NCI-H2196 treated with DMSO at 0.1 percent for 48 hours (cell line): ENCODE data around the gene CLTB.

ENCODE experiments used
- DNase-seq: peaks from one replicate; lab custom pipeline; 2025; ENCODE audit not compliant: unreplicated experiment; lab: John Stamatoyannopoulos, UW

CLTB gene

GRCh38 chr5:176405656-176406435 is 10.5 kb downstream of the CLTB start:
- DNase-seq, result no peak

GRCh38 chr5:176401281-176402205 is 14.8 kb downstream of the CLTB start:
- no peak for DNase-seq

DNA sequence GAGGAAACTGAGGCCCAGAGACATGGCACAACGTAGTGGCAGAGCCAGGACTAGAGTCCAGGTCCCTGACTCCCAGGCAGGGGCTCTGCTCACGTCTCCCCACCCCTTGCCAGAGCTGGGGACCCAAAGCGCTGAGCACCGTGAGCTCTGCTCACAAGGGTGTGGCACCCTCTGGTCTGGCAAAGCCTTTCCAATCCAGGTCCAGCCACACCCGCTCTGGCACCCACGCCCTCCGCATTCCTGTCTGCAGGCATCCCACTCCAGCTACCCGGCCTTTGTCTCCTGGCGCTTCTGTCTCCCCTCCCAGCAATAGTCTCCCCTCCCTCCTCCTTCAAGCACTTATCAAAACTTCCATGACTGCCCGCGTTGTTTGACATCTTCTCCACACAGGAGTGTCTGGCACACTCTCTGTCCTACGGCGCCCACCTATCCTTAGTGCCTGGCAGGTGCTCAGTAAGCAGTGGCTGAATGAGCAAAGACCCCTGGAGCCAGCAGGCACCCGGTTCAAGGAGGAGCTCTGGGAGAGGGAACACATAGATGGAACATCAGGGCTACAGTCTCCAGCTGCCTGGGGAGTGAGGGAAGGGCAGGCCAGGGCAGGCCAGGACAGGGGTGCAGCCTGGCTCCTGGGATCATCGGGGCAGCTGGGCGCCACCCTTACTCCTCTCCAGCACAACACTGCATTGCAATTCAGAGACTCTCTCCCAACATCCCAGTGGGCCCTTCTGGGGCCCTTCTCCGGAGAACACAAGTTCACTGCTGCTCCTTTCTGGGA is 15.8 kb downstream of the CLTB start:
- DNase-seq, result no peak

DNA sequence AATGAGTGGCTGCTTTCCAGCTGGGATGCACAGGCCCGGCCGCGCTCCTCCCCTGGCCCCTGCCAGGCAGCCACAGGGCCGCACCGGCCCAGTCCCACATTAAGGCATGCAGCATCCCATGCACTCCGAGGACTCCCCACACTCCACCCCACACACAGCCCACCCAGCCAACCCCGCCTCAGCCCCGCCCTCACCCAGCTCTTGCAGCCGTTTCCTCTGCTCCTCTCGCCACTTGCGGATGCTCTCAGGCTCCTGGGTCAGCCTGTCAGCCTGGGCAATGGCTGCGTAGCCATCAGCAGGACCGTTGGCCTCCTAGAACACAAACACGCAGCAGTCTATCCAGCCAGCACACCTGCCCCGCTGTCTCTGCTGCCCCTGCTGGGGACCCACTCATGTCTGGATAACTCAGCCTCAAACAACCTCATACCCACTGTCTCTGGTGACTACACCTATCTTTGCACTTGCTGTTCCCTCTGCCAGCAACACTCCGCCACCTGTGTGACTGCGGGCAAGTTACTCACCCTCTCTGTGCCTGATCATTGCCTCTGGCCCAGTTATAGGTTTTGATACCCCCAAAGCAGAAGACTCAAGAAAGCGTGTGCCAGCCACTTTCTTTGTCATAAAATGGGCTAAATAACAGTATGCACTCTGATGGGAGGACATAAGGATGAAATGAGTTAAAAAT is 18.5 kb downstream of the CLTB start:
- DNase-seq, result no peak

- no peak for DNase-seq
These were observed 20.0 kb downstream of the CLTB start for GRCh38 chr5:176396330-176396729.

DNA sequence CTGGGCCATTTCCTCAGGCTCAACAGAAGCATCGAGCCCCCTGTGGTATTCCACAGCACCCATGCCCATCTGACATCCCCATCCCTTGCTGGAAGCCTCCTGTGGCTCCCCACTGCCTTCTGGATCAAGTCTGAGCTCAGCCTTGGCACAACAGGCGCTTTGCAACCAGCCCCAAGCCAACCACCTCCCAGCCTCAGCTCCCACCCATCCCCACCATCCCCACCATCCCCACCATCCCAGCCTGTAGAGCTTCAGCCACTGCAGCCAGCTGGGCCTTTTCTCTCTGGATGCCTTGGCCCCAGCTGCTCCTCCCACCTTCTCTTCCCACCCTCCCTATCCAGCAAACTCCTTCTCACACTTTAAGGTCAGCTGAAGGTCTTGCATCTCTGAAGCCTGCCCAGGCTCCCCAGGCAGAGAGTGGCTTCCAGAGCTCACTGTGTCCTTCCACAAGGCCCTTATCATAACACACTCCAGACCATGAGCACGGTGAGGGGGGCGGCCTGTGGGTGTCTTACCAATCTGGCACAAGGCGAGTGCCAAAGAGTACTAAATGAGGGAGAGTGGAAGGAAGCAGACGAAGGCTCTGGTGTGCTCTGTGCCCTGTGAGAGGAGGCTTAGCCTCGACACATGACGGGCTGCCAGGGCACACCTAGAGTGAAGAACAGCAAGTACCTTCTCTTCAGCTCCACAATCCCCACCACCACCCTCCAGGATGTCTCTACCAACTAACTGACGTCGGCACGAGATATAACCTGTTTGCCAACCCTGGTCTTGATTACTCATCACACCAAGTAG is 21.3 kb downstream of the CLTB start:
- DNase-seq, result no peak

DNA sequence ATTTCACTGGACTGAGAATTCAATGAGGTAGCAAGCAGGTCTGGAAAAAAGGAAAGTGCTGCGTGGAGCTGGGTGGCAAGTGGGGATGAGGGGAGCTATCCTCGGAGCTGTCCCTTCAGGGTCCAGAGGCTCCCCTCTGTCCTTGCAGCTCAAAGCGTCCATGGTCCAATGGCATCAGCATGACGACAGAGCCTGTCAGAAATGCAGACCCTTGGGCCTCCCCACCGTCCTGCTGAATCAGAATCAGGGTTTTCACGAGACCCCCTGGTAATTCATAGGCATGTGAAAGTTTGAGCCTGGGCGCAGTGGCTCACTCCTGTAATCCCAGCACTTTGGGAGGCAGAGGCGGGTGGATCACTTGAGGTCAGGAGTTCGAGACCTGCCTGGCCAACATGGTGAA is 22.2 kb downstream of the CLTB start:
- no peak for DNase-seq

- no peak for DNase-seq
These were observed 23.8 kb downstream of the CLTB start for GRCh38 chr5:176392526-176392925.

- no peak for DNase-seq
These were observed 24.3 kb downstream of the CLTB start for GRCh38 chr5:176391999-176392398.

DNA sequence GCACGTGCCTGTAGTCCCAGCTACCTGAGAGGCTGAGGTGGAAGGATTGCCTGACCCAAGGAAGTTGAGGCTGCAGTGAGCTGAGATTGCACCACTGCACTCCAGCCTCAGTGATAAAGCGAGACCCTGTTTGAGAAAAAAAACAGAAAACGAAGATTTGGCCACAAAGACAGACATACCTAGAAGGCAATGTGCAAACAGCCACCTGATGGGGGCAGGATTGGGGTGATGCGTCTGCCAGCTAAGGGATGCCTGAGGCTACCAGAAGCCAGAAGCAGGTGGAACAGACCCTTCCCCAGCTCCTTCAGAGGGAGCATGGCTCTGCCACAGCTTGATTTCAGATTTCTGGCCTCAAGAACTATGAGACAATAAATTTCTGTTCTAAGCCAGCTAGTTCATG is 24.9 kb downstream of the CLTB start:
- no peak for DNase-seq

GRCh38 chr5:176389135-176390123 is 26.9 kb downstream of the CLTB start:
- DNase-seq, result no peak

DNA sequence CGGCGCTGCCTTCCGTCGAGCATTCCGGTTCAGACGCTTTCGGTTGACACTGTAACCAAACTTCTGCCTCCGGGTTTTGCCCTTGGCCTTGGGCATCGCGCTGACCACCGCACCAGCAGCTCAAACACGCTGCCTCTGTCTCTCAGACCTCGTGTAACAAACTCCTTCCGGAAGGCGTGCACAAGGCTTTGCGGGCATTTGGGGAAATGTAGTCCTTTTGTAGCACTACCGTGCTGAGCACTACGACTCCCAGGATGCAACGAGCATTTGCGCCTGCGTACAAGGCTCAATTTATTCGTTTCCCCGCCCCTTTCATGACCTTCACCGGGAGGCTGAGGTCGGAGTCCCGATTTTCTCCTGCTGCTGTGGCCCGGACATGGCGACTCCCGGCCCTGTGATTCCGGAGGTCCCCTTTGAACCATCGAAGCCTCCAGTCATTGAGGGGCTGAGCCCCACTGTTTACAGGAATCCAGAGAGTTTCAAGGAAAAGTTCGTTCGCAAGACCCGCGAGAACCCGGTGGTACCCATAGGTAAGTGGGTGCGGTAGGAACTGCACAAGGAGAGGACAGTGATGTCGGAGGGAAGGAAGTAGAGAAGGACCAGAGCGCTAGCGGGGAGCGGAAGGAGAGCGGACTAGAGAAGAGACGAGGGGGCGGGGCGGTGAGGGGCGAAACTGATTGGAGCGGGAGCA is 27.8 kb downstream of the CLTB start, which contains the start of the genes HIGD2A and NOP16:
Gene HIGD2A (plus strand): TSS at position 308 of the 691 bp plus-strand sequence. CDS start 69 bp downstream, at position 377.
Gene NOP16 (minus strand): TSS at position 155 of the 691 bp plus-strand sequence. CDS start 59 bp downstream, at position 96.
- peak; percentile 96 for DNase-seq

GRCh38 chr5:176388003-176388443 is 28.3 kb downstream of the CLTB start:
- no peak for DNase-seq

- DNase-seq, result no peak
These were observed 28.9 kb downstream of the CLTB start for GRCh38 chr5:176387384-176387925.

- no peak for DNase-seq
These were observed 29.8 kb downstream of the CLTB start for GRCh38 chr5:176386491-176386890.

DNA sequence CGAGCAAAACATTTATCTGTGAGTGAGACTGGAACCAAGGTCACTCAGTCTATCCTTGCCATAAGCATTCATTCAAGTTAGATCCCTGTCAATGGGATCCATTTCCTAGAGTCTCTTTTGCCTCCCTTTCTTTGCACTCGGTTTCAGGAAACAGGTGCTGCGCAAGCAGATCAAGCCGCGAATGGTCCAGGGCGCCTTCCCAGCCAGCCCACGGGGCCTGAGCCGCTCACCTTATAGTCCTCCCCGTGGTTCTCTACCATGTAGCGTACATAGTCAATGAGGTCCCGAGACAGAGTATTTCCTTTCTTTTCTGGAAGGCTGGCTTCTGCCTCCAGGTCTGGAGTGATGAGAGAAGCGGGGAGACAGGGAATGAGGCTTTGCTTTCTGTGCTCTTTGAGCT is 31.3 kb downstream of the CLTB start:
- DNase-seq, result no peak

DNA sequence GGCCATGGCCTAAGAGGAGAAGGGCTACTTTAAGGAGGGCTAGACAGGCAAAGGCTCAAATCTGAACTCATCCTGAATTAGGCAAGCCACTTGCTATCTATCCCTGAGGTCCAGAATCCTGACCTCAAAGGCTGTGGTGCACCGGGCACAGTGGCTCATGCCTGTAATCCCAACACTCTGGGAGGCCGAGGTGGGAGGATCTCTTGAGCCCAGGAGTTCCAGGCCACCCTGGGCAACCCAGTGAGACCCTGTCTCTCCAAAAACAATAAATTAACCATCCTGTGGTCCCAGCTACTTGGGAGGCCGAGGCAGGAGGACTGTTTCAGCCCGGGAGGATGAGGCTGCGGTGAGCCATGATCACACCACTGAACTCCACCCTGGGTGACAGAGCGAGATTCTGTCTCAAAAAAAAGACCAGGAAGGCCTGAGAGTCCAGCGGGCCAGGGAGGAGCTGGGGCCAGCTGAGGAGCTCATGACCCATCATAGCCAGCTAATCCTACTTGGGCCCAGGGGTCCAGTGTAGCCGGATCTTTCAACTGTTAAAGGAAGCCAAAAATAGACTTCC is 31.9 kb downstream of the CLTB start:
- DNase-seq, result no peak
